PC-9 (cell line): Measurements from ENCODE around the gene INAFM2. TPM values are rescaled to one million over a fixed set of nuclear protein-coding genes. Genes with fewer than 3 reads are reported as not detected.

Experiments used
- BruUV-seq: library from RNA; stranded (reverse); fragments of 400-500 nt; replicated peaks from 2 replicates; lab custom pipeline; 2021; lab: Mats Ljungman, UMichigan
- CTCF ChIA-PET: fragments of 300-600 bp; sonication (Branson Sonifier 250); formaldehyde crosslinking; loops from one replicate; lab custom pipeline; 2022; ENCODE audit warnings: antibody characterized with exemption; lab: Charles Lee
- POLR2A ChIA-PET: fragments of 300-600 bp; sonication (Branson Sonifier 250); formaldehyde crosslinking; loops from one replicate; lab custom pipeline; 2022; ENCODE audit warnings: antibody characterized with exemption; ENCODE audit not compliant: unreplicated experiment; lab: Charles Lee
- DNase-seq, 2 experiments: peaks; one replicate each; pipeline versions ENCODE4 v3.0.0 to v3.0.0-alpha.2; 2015 to 2022; ENCODE audit warnings: mixed read lengths in 1 of 2
- H2AFZ ChIP-seq: fragments of 200-600 bp; sonication (generic); 2 replicates; pipeline ENCODE4 v1.8.1; 2017; ENCODE audit warnings: antibody characterized with exemption
- H3F3A ChIP-seq: fragments of 200-600 bp; sonication (generic); 2 replicates; pipeline ENCODE4 v1.8.1; 2017; ENCODE audit warnings: antibody characterized with exemption, mild to moderate bottlenecking, low read depth; ENCODE audit not compliant: insufficient read depth
- H3K27ac ChIP-seq: fragments of 200-600 bp; sonication (generic); 2 replicates; pipeline ENCODE4 v1.6.1; 2016; ENCODE audit warnings: mixed run types
- H3K27me3 ChIP-seq: fragments of 200-600 bp; sonication (generic); 2 replicates; pipeline ENCODE4 v1.6.1; 2016; ENCODE audit warnings: low read depth, mixed run types; ENCODE audit not compliant: insufficient read depth
- H3K36me3 ChIP-seq: fragments of 200-600 bp; sonication (generic); 2 replicates; pipeline ENCODE4 v1.6.1; 2016; ENCODE audit warnings: low read depth, mixed run types
- H3K4me1 ChIP-seq: fragments of 200-600 bp; sonication (generic); replicated peaks from 2 replicates; pipeline ENCODE4 v1.6.1; 2016; ENCODE audit warnings: mixed run types; ENCODE audit not compliant: insufficient read depth
- H3K4me2 ChIP-seq: fragments of 200-600 bp; sonication (generic); 2 replicates; pipeline ENCODE4 v1.6.1; 2017; ENCODE audit warnings: mixed run types
- H3K4me3 ChIP-seq: fragments of 200-600 bp; sonication (generic); 2 replicates; pipeline ENCODE4 v1.6.1; 2016; ENCODE audit warnings: mixed run types
- H3K79me2 ChIP-seq: fragments of 200-600 bp; sonication (generic); 2 replicates; pipeline ENCODE4 v1.6.1; 2017; ENCODE audit warnings: low read depth, mixed run types
- H3K9me2 ChIP-seq: fragments of 200-600 bp; sonication (generic); 2 replicates; pipeline ENCODE4 v1.8.1; 2017; ENCODE audit warnings: mild to moderate bottlenecking; ENCODE audit not compliant: insufficient read depth
- H3K9me3 ChIP-seq: fragments of 200-600 bp; sonication (generic); 2 replicates; pipeline ENCODE4 v1.8.1; 2016; ENCODE audit warnings: low read depth; ENCODE audit not compliant: insufficient read depth
- H4K20me1 ChIP-seq: fragments of 200-600 bp; sonication (generic); 2 replicates; pipeline ENCODE4 v1.8.1; 2017; ENCODE audit not compliant: insufficient read depth
- CTCF ChIP-seq: fragments of 200-600 bp; sonication (generic); conservative IDR thresholded peaks from 2 replicates; pipeline ENCODE4 v1.6.1; 2017; ENCODE audit warnings: mixed run types, antibody characterized with exemption, mild to moderate bottlenecking, moderate library complexity
- EZH2 ChIP-seq: fragments of 200-600 bp; sonication (generic); IDR thresholded peaks from 2 replicates; pipeline ENCODE4 v1.8.0; 2017; ENCODE audit warnings: antibody characterized with exemption, low read depth
- intact Hi-C: fragments of 100-400 bp; cut with micrococcal nuclease; formaldehyde crosslinking; loops from one replicate; pipeline ENCODE4 v1.10.0; 2022; ENCODE audit not compliant: unreplicated experiment
- total RNA-seq: library from RNA; stranded (reverse); gene quantifications from 2 replicates; pipeline ENCODE4 v1.2.3, GENCODE V29; 2021

The INAFM2 gene
- total RNA-seq, 1 experiment from 2014 or later, result 2.4 TPM

- H3K9me3 ChIP-seq, result no peaks in the 10 kb centered on the region
- H3K79me2 ChIP-seq, result no peaks in the 10 kb centered on the region
- H3K27ac ChIP-seq, result no peak overlapping the region
- no peaks in the 10 kb centered on the region for H3F3A ChIP-seq
- no peak for DNase-seq
- ChIA-PET POLR2A (interaction anchor here (0.7 to 0.8 kb wide), 2 partner anchors 23 to 28 kb away, joined by 3 to 5 read pairs; no protein-coding TSS in a partner anchor), CTCF (no interaction called here)
- BruUV-seq, result no TSS peak
- no peaks in the 10 kb centered on the region for H3K27me3 ChIP-seq
- no peak overlapping the region for H3K4me3 ChIP-seq
- no peaks in the 10 kb centered on the region for H3K9me2 ChIP-seq
- H4K20me1 ChIP-seq, result no peaks in the 10 kb centered on the region
- no peaks in the 10 kb centered on the region for H3K4me1 ChIP-seq
- H3K4me2 ChIP-seq, result no peak overlapping the region
- no peaks in the 10 kb centered on the region for H3K36me3 ChIP-seq
- H2AFZ ChIP-seq, result no peak overlapping the region
- intact Hi-C loops, result no loop called here
- TF ChIP-seq CTCF (no peak), EZH2 (no peak)
Measured at GRCh38 chr15:40285151-40285550, 38.3 kb upstream of the INAFM2 start.

GRCh38 chr15:40285554-40286011 lies 37.9 kb upstream of the INAFM2 start:
- no peak overlapping the region for H3K4me2 ChIP-seq
- CTCF ChIA-PET, result no interaction called here

GRCh38 chr15:40286061-40286532 lies 37.4 kb upstream of the INAFM2 start:
- Histone ChIP-seq H3K27me3 (no peaks in the 10 kb centered on the region), H2AFZ (no peak overlapping the region), H3F3A (no peaks in the 10 kb centered on the region), H3K4me3 (no peak overlapping the region), H3K79me2 (no peaks in the 10 kb centered on the region), H3K36me3 (no peaks in the 10 kb centered on the region), H3K4me2 (no peak overlapping the region), H3K27ac (no peak overlapping the region), H3K9me3 (no peaks in the 10 kb centered on the region), H3K4me1 (no peaks in the 10 kb centered on the region), H4K20me1 (no peaks in the 10 kb centered on the region), H3K9me2 (no peaks in the 10 kb centered on the region)
- DNase-seq, result no peak
- ChIA-PET POLR2A (no interaction called here), CTCF (no interaction called here)
- BruUV-seq, result no TSS peak
- TF ChIP-seq CTCF (no peak), EZH2 (no peak)
- intact Hi-C loops, result no loop called here

More at GRCh38 chr15:40285554-40286011, 37.9 kb upstream of the INAFM2 start:
- BruUV-seq, result no TSS peak
- no peaks in the 10 kb centered on the region for H3K9me3 ChIP-seq
- H3F3A ChIP-seq, result no peaks in the 10 kb centered on the region
- POLR2A ChIA-PET, result interaction anchor here (0.7 to 0.8 kb wide), 2 partner anchors 23 to 28 kb away, joined by 3 to 5 read pairs; no protein-coding TSS in a partner anchor
- DNase-seq, result no peak
- no peaks in the 10 kb centered on the region for H3K27me3 ChIP-seq
- no peaks in the 10 kb centered on the region for H3K79me2 ChIP-seq
- H3K4me1 ChIP-seq, result no peaks in the 10 kb centered on the region
- H3K4me3 ChIP-seq, result no peak overlapping the region
- no peaks in the 10 kb centered on the region for H3K36me3 ChIP-seq
- H4K20me1 ChIP-seq, result no peaks in the 10 kb centered on the region
- H2AFZ ChIP-seq, result no peak overlapping the region
- H3K27ac ChIP-seq, result no peak overlapping the region
- intact Hi-C loops, result no loop called here
- TF ChIP-seq CTCF, result no peak
- no peak for TF ChIP-seq EZH2
- no peaks in the 10 kb centered on the region for H3K9me2 ChIP-seq
